NCI-H128 (cell line): ENCODE results near the gene EXOC4.
"Not testable (repeated sequence)": the region's sequence is repeated elsewhere in the genome, so short reads cannot be mapped to it uniquely, and the experiment has no call there.

Experiments used
- DNase-seq: peaks from one replicate; lab custom pipeline; 2025; ENCODE audit not compliant: unreplicated experiment; lab: John Stamatoyannopoulos, UW

Gene EXOC4

DNA sequence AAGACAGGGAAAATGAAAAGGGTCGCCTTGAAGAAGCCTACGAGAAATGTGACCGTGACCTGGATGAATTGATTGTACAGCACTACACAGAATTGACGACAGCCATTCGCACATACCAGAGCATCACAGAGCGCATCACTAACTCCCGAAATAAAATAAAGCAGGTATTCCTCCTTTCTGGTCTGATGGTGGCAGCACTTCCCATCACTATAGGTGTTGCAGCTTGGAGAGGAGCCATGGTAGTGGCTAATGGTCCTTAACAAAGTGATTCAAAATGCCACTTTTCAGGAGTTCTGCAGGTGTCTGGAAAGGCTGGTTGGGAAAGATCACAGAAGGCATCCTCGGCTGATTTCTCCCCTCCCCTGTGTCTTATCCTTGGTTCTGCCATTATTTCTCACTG, 22.1 kb downstream of the EXOC4 start:
- no peak for DNase-seq

DNA sequence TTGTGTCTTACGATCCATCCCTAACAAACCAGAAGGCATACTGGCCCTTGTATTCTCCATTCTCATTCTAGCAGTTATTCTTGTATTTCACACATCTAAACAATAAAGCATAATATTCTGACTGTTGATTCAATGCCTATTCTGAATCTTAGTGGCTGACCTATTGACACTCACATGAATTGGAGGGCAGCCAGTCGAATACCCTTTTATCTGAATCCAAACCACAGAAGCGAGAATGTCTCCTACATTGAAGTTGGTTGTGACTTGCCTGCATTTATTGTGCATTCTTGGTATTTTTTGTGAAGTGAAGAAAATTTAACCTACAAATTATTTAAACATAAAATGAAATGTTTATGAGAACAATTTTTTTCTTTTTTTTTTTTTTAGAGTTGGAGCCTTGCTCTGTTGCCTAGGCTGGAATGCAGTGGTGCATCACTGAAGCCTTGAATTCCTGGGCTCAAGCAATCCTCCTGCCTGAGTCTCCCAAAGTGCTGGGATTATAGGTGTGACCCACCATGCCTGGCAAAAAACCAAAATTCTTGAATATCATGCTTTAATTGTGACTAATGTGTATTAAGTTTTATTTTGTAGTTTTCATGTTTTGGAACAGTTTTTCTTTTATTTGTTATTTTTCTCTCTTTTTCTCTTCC, 22.7 kb downstream of the EXOC4 start:
- no peak for DNase-seq

DNA sequence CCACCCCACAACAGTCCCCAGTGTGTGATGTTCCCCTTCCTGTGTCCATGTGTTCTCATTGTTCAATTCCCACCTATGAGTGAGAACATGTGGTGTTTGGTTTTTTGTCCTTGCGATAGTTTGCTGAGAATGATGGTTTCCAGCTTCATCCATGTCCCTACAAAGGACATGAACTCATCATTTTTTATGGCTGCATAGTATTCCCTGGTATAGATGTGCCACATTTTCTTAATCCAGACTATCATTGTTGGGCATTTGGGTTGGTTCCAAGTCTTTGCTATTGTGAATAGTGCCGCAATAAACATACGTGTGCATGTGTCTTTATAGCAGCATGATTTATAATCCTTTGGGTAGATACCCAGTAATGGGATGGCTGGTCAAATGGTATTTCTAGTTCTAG, 26.1 kb downstream of the EXOC4 start:
- DNase-seq = not testable (repeated sequence)

DNA sequence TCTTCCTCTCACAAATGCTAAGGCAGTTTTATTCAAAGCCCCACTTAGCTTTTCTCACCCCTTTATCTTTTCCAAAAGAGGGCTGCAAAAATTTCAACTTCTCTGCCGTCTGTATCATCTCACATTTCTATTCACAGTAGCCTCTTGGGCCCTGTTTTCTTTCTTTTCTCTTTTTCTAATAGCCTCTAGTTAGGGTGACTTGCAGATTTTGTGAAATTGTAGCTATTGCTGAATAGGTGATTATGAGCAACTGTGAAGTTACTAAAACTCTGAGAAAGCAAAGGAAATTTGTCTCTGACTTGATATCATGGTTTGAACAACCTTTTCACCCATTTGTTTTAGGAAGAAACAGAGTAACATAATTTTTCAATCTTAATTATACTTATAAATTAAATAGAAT, 29.2 kb downstream of the EXOC4 start:
- no peak for DNase-seq

DNA sequence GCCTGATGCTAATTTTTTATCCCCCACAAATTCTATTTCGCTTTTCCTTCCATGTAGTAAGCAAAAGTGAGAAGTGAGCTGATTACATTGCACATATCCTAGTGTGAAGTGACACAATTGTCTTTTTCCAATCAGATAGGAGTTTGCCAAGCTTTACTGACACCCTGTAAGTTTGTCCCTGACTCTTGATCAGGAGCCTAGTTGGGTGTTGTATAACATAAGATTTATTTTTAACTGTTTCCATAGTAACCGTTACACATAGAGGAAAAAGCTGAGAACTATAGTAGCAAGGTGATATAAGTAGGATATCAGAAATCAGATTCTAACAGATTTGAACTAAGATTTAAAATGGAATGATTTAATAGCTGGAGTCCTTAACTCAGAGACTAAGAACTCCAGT, 31.2 kb downstream of the EXOC4 start:
- DNase-seq = no peak

DNA sequence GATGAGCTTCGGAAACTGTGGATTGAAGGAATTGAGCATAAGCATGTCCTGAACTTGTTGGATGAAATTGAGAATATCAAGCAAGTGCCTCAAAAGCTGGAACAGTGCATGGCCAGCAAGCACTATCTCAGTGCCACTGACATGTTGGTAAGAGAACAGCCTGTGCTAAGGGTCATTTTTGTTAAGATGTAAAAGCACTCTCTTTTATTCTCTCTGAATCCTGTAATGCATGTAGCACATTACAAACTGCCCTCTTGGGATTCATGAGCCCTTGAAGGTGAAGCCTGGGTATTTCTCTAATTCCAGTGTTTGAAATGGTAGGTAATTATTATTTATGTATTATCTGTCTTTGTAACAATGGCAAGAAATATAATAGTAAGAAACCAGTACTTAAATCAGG, 36.1 kb downstream of the EXOC4 start:
- DNase-seq = no peak

DNA sequence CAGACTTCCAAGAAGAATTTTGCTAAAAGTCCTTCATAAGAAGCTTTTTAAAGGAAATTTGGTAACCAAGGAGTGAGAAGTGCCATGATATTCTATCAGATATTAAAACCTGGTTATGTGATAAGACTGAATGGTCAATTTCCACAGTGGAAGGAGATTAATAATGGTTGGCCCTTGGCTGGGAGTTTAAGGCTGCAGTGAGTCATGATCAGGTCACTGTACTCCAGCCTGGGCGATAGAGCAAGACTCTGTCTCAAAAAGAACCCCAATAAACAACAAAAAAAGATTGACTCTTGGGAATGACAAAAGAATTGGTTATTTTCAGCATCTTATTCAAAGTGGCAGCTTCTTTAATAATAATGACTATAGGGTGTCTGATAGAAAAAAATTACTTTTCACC, 37.2 kb downstream of the EXOC4 start:
- DNase-seq = no peak

DNA sequence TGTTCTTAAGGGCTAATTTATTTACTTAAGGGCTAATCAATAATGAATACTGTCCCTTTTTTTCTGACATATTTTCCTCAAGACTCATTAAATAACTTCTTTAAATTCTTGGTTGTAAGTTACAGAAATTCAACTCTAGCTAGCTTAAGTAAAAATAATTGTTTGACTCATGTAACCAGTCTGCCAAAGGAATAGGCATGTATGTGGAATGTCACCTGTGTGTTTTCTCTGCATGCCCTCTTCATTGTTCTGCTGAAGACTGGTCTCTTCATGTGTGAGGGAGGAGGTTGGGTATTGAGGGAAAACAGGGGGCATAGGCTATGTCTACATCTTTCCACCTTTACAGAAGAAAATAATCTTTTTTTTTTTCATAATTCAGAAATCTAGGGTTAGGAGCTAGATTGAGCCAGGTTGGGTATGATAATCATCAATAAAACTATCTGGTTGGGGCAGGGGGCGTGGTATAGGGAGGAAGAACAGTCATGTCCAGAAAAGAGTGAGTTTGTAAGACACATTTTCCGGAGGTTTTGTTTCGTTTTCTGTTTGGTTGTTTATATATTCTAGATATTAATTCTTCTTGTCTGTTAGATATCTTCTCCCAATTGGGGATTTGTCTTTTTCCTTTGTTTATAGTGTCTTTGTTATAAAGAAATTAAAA, 37.9 kb downstream of the EXOC4 start:
- no peak for DNase-seq

DNA sequence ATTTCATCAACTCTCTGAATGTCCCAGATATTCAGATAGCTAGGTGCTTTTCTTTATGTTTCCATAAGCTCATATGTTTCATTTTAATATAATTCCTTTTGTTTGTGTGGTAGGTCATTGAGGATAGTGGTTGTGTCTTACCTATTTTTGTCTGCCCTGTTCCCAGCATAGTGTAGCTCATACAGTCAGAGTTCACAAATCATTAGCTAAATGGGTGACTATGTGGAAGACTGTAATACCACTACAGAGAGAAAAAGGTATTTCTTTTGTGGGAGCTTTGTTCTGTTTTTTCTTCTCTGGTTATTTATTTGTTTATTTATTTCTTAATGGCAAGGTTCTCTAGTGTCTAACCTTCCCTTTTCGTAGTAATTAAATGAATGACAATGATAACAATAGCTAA, 39.8 kb downstream of the EXOC4 start:
- DNase-seq = no peak

DNA sequence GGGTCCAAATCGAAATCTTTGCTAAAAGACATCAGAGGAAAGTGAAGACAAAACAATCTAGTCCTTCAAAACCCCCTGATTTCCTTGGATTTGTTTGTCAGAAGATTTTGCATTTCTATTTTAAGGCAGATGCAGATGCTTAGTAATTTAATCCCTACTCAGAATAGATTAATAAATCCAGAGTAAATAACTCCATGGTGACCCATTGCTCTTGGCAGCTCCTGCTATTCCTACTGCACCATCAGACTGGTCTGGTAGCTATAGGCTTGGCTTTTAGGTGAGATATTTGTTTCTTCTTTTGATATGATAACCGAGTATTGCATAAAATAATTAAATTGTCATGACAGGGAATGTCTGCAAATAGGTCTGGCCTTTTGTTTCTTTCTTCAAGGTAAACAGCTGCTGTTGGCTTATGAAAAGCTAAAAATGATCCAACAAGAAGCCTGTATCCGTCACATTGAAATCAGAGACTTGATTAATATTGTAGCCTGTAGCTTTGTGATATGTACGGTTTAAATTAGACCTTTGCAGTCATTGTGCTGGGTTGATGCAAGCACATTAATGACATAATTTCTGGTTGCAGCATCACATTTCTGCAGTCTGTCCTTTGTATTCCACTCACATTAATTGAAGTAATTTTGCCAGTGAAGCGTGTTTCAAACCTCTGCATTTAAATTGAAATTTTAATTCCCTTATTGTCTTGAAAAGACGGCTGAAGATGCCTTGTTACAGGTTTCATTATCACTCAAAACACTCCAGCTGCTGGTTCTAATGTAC, 40.7 kb downstream of the EXOC4 start:
- DNase-seq = no peak

DNA sequence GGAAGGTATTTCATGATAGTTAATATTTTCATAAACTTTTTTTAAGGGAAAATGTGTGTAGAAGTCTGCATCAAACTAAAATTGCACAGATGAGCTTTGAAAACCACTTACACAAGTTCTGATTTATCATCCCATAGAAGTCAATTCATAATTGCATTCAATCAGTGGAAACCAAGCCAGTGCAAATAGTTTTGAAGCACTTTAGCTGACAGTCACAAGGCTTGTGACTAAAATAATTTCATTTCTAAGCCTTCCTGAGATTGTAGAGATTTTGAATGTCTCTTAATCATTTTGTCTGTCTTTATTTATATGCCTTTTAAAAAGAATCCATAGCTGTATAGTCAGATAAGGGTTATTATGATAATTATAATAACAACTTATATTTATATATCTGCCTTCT, 41.4 kb downstream of the EXOC4 start:
- DNase-seq = no peak

DNA sequence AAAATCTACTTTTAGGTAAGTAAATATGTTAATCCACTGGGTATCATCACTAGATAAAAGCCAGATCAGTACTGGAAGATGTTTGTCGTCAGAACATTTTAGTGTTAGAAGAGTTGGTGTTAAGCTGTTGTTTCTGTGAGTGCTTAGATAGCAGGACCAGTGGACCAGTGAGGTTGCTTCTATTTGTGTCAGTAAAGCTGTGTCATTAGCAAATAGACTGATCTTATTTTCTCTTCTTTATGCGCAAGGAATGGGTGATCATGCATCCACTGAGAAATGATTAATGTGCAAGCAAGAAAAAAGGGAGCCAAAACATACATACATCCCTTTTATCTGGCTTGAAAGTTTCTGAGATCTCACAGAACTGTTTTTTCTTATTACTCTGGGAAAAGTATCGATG, 42.6 kb downstream of the EXOC4 start:
- DNase-seq = no peak

DNA sequence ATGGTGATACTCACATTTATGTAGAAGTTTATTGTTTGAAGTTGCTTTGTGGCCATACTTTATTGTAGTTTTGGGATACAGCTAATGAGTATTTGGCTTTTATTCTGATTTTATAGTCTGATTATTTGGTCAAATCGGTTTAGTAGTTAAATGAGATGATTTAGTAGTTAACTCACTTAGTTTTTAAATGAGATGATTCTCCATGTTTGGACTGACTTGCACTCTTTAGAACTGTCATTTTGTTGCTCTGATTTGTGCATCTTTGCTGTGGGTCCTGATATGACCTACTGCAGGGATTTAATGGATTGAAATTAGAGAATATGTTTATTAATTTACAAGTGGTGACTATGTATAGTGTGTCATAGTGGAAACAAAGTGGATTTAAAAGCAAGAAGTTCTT, 44.2 kb downstream of the EXOC4 start:
- no peak for DNase-seq

DNA sequence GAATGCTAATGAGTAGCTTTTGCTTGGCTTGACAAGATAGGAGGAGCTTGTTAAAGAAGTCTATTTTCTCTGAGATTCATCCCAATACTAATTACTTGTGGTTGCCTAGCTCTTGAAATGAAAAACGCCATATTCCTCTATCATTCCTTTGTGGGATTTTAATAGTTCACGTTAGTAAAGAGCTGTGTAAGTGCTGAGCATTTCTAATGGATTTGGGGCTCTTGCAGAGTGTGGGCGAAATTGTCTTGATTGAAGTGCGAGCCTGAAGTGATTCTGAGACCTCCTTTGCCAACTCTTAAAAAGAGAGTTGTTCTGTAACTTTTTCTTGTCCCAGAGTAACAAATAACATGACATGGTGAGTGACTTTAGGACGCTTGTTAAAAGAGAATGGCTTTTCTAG, 45.2 kb downstream of the EXOC4 start:
- no peak for DNase-seq

DNA sequence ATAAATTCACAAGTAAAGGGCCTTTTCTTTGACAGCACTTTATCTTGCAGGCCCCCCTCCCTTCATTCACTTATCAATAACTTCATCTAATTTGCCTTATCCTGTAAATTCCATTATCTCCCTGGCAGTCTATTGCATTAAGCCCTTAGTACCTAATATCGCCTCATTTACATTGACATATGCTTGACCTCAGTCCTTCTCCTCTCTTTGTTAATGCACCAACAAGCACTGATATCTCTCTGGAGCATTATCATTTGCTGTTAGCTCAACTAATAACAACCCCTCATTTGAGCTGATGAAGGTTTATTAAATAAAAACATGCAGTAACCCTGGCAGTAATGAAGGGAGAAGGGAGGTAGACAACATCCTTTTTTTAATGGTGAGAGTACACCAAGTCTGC, 46.8 kb downstream of the EXOC4 start:
- no peak for DNase-seq

DNA sequence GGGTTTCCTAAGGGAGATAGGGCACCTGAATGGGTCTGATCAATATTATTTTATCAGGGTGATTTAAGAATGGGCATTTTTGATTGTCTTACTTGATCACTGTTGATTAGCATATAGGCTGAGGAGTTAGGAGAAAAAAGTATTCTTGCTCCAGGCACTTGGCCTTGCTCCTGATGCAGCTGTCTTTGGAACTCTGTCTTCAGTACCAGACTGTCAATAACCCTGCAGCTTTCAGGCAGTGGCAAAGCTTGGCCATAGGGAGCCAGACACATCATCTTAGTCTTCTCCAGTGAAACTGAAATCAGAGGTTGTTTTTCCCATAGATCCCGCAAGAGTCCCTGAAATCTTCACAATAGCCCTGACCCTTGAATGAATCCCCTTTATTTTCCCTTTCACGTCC, 47.2 kb downstream of the EXOC4 start:
- DNase-seq = no peak

DNA sequence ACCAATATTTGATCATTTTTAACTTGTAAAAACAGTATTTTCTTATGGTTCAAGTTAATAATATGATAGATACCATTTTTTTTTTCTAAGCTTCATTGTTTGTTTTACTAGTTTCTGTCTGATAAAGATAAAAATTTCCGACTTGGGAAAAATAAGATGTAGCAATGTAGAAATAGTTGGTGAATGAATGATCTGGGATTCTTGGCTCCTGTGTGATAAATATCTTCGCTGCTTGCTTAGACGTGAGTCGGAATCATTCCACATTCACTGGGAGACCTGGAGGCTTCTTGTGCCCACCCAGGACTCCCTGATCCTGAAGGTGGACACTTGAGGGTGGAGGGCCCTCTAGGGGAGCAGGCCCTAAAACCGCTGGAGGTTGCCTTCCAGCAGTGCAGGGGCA, 47.9 kb downstream of the EXOC4 start:
- no peak for DNase-seq

DNA sequence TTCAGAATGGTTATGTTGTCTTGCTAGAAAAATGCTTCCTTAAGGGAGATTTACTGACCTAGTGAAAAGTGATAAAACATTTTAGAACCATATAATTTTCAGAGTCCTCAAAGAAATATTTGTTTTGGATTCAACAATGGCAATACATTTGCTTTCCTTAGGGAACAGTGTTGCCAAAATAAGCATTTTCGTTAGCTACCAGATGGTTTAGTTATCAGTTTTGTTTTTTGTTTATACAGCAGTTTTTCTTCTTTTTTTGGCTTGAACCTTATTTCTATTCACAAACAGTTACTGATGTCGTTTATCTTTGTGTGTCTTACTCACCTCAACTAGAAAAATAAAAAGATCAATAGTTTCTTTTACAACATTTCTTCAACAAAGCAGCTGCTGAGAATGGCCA, 48.6 kb downstream of the EXOC4 start:
- DNase-seq = no peak

DNA sequence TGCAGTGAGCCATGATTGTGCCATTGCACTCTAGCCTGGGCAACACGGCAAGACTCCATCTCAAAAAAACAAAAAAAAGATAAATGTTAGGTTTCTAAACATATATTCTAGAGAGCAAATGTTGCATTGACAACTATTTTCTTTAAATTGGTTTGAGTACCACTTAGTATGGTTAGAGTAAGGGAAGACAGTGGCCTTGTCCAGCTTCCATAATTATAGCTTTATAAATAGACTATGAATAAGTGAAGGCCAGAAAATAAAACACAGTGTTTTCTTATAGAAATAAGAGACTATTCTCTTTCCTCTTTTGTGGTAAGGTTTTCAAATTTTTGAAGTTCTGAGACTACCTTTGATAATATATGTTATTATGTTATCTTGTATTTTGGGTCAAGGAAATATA, 50.5 kb downstream of the EXOC4 start:
- DNase-seq = no peak

DNA sequence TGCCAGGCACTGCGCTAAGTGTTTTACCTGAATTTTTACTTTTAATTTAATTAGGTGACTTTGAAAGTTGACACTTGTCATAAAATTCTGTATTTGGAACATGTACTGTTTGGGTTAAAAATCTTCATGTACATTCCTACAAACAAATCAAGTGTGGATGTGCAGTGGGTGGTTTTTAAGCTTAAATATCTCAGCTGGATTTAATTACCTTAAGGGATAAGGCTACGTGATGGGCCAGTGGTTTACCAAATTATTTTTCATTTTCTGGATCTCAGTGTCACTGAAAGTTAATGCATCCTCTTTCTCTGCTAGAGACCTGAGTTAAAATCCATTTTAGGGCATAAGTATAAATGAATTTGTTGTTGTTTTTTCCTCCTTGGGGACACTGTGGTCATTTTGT, 51.1 kb downstream of the EXOC4 start:
- DNase-seq = no peak

DNA sequence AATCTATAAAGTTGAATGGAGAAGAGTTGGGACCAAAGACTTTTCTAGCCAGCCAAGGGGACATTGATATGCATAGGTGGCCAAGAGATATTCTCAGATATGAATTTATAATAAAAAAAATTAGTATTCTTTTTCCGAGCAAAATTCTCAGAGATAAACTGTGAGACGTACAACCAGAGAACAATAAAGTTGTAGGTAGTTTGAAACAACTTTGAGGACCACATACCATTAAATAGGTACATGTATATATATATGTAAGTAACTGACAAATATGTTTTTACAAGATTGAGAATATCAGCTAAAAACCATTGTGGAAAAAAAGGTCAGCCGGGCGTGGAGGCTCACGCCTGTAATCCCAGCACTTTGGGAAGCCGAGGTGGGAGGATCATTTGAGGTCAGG, 56.5 kb downstream of the EXOC4 start:
- no peak for DNase-seq

DNA sequence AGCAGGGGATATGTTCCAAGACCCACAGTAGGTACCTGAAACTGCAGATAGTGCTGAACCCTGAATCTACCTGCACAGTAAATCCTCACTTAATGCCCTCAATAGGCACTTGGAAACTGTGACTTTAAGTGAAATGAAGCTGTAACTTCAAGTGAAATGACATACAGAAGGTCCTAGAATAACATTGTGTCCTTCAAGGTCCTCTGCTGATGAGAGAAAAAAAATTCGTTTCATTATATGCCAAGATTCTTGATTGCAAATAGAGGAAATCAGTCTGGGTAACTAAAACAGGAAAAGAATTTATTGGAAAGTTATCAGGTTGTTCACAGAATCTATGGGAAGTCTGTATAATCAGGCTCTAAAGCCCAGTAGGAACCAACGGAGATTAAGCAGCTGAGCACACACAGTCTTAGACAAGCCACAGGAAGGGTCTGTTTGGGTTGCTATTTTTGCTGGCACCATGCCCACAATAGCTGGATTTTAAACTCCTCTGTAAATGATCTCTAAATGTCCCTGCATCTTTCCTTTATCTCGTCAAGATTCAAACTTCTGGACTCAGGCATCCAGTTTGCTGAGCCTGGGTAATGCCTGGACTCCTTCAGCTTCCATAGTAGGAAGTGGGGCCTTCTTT, 57.5 kb downstream of the EXOC4 start:
- no peak for DNase-seq
